HFFc6 (cell line): Measurements from ENCODE around the gene XCL2. TPM values are rescaled to one million over a fixed set of nuclear protein-coding genes. Genes with fewer than 3 reads are reported as not detected.
A peak's percentile ranks its signal among the peaks of the same experiment; 100 is the strongest.
"Not testable (repeated sequence)": the region's sequence is repeated elsewhere in the genome, so short reads cannot be mapped to it uniquely, and the experiment has no call there.

Experiments
- DNase-seq: peaks from one replicate; pipeline ENCODE4 v3.0.0-alpha.2; 2018
- H3K27ac Mint-ChIP-seq: 2 replicates; pipeline ENCODE4 v1.8.0; 2020; ENCODE audit warnings: mild to moderate bottlenecking, mixed read lengths
- H3K27me3 Mint-ChIP-seq: 2 replicates; pipeline ENCODE4 v1.8.0; 2021; ENCODE audit warnings: mild to moderate bottlenecking, moderate library complexity, mixed read lengths; ENCODE audit not compliant: insufficient read depth
- H3K36me3 Mint-ChIP-seq: 2 replicates; pipeline ENCODE4 v1.8.0; 2021; ENCODE audit warnings: low read depth, mixed read lengths
- H3K4me1 Mint-ChIP-seq: 2 replicates; pipeline ENCODE4 v1.8.0; 2020; ENCODE audit warnings: low read depth, mixed read lengths
- H3K4me3 Mint-ChIP-seq: 2 replicates; pipeline ENCODE4 v1.8.0; 2020; ENCODE audit warnings: mild to moderate bottlenecking, moderate library complexity, mixed read lengths
- H3K9me3 Mint-ChIP-seq: 2 replicates; pipeline ENCODE4 v1.8.0; 2020; ENCODE audit warnings: mild to moderate bottlenecking, mixed read lengths
- CTCF ChIP-seq: fragments of 200-600 bp; sonication (generic); IDR thresholded peaks from 2 replicates; pipeline ENCODE4 v1.5.0; 2021; ENCODE audit warnings: antibody characterized with exemption, mild to moderate bottlenecking
- total RNA-seq, 6 experiments: library from RNA; stranded (reverse); fragmentation: NEBNext Ultra II Directional; extraction: Animal tissue kit (Norgen Biotek cat#: 25700); gene quantifications; 2 replicates in 1 of 6; 3 replicates in 5 of 6; pipeline ENCODE4 v1.2.3, GENCODE V29; 2021

XCL2 gene
- total RNA-seq, 6 experiments from 2014 or later: not detected

- peak; percentile 75 for TF ChIP-seq CTCF
- H3K4me3 Mint-ChIP-seq, H3K27ac Mint-ChIP-seq, H3K36me3 Mint-ChIP-seq, H3K27me3 Mint-ChIP-seq, H3K4me1 Mint-ChIP-seq, H3K9me3 Mint-ChIP-seq: not testable (repeated sequence)
- peak; percentile 59 for DNase-seq
Measured at GRCh38 chr1:168545678-168546552, 2.1 kb upstream of the XCL2 start.

- H3K4me3 Mint-ChIP-seq, H3K27me3 Mint-ChIP-seq, H3K27ac Mint-ChIP-seq, H3K4me1 Mint-ChIP-seq, DNase-seq, H3K36me3 Mint-ChIP-seq, H3K9me3 Mint-ChIP-seq: not testable (repeated sequence)
Measured at GRCh38 chr1:168542978-168543377, 819 bp downstream of the XCL2 start.

- not testable (repeated sequence) for H3K4me1 Mint-ChIP-seq, H3K4me3 Mint-ChIP-seq, H3K27me3 Mint-ChIP-seq, DNase-seq, H3K9me3 Mint-ChIP-seq, H3K36me3 Mint-ChIP-seq, H3K27ac Mint-ChIP-seq
Measured at GRCh38 chr1:168540798-168541197, 3.0 kb downstream of the XCL2 start.

- Mint-ChIP-seq H3K4me1 (no peaks in the 10 kb centered on the region), H3K27me3 (peaks cover 12% of the 10 kb centered on the region), H3K9me3 (no peaks in the 10 kb centered on the region), H3K27ac (no peak overlapping the region), H3K36me3 (no peaks in the 10 kb centered on the region), H3K4me3 (no peak overlapping the region)
- no peak for TF ChIP-seq CTCF
- no peak for DNase-seq
Measured at GRCh38 chr1:168535536-168535935, 8.3 kb downstream of the XCL2 start.

GRCh38 chr1:168531615-168532345 is 12.0 kb downstream of the XCL2 start:
- Mint-ChIP-seq H3K36me3 (no peaks in the 10 kb centered on the region), H3K4me1 (no peaks in the 10 kb centered on the region), H3K27ac (no peak overlapping the region), H3K4me3 (no peak overlapping the region), H3K9me3 (no peaks in the 10 kb centered on the region), H3K27me3 (peaks cover 9% of the 10 kb centered on the region)
- no peak for DNase-seq
- no peak for TF ChIP-seq CTCF

- H3K27ac Mint-ChIP-seq: no peak overlapping the region
Measured at GRCh38 chr1:168529518-168529917, 14.3 kb downstream of the XCL2 start.

More at GRCh38 chr1:168529518-168529917, 14.3 kb downstream of the XCL2 start:
- Mint-ChIP-seq H3K27me3 (peaks cover 7% of the 10 kb centered on the region), H3K4me3 (no peak overlapping the region), H3K4me1 (no peaks in the 10 kb centered on the region), H3K9me3 (no peaks in the 10 kb centered on the region), H3K36me3 (no peaks in the 10 kb centered on the region)
- no peak for DNase-seq
- TF ChIP-seq CTCF: no peak
